Astrocyte (in vitro differentiated cells and primary cell): ENCODE results near the gene UBR3. TPM values are rescaled to one million over a fixed set of nuclear protein-coding genes. Genes with fewer than 3 reads are reported as not detected.
"Not testable (repeated sequence)": the region's sequence is repeated elsewhere in the genome, so short reads cannot be mapped to it uniquely, and the experiment has no call there.

Experiments used
- DNase-seq: peaks from one replicate; pipeline ENCODE4 v3.0.0-alpha.2; 2010; ENCODE audit warnings: low read depth
- FAIRE-seq: peaks from 2 replicates; lab custom pipeline; 2011; peaks lifted over from hg19 to GRCh38; lab: Jason Lieb, UNC
- H2AFZ ChIP-seq: 2 replicates; pipeline ENCODE4 v1.6.0; 2012; ENCODE audit warnings: low read depth, low read length, inconsistent platforms
- H3K27ac ChIP-seq: 2 replicates; pipeline ENCODE4 v1.5.1; 2011; ENCODE audit warnings: low read depth, low read length, inconsistent platforms
- H3K27me3 ChIP-seq: 2 replicates; pipeline ENCODE4 v1.6.0; 2011; ENCODE audit warnings: low read length, inconsistent platforms; ENCODE audit not compliant: insufficient read depth
- H3K36me3 ChIP-seq: 2 replicates; pipeline ENCODE4 v1.5.1; 2011; ENCODE audit warnings: low read length, inconsistent platforms; ENCODE audit not compliant: insufficient read depth
- H3K4me1 ChIP-seq: 2 replicates; pipeline ENCODE4 v1.5.1; 2011; ENCODE audit warnings: low read length, inconsistent platforms; ENCODE audit not compliant: insufficient read depth
- H3K4me2 ChIP-seq: 2 replicates; pipeline ENCODE4 v1.6.0; 2012; ENCODE audit warnings: low read length, inconsistent platforms
- H3K4me3 ChIP-seq: 2 replicates; pipeline ENCODE4 v1.5.1; 2011; ENCODE audit warnings: low read depth, mild to moderate bottlenecking, low read length, inconsistent platforms; ENCODE audit not compliant: insufficient read depth
- H3K79me2 ChIP-seq: 2 replicates; pipeline ENCODE4 v1.6.0; 2012; ENCODE audit warnings: mild to moderate bottlenecking, low read length, inconsistent platforms; ENCODE audit not compliant: insufficient read depth
- H3K9ac ChIP-seq: 2 replicates; pipeline ENCODE4 v1.6.0; 2012; ENCODE audit warnings: mild to moderate bottlenecking, low read length, inconsistent platforms
- H3K9me3 ChIP-seq: 2 replicates; pipeline ENCODE4 v1.5.1; 2012; ENCODE audit warnings: low read depth, mild to moderate bottlenecking, low read length, inconsistent platforms; ENCODE audit not compliant: insufficient read depth
- H4K20me1 ChIP-seq: 2 replicates; pipeline ENCODE4 v1.6.0; 2012; ENCODE audit warnings: low read length, inconsistent platforms; ENCODE audit not compliant: insufficient read depth
- H3K27ac Mint-ChIP-seq: one replicate; pipeline ENCODE4 v1.8.0; 2021; ENCODE audit warnings: mild to moderate bottlenecking, mixed read lengths; ENCODE audit not compliant: unreplicated experiment
- H3K27me3 Mint-ChIP-seq: one replicate; pipeline ENCODE4 v1.8.0; 2021; ENCODE audit warnings: low read depth, mixed read lengths; ENCODE audit not compliant: unreplicated experiment
- H3K36me3 Mint-ChIP-seq: one replicate; pipeline ENCODE4 v1.8.0; 2021; ENCODE audit warnings: low read depth, mixed read lengths; ENCODE audit not compliant: unreplicated experiment
- H3K4me1 Mint-ChIP-seq: one replicate; pipeline ENCODE4 v1.8.0; 2021; ENCODE audit warnings: low read depth, mixed read lengths; ENCODE audit not compliant: unreplicated experiment
- H3K4me3 Mint-ChIP-seq: one replicate; pipeline ENCODE4 v1.8.0; 2021; ENCODE audit warnings: mild to moderate bottlenecking, moderate library complexity, mixed read lengths; ENCODE audit not compliant: unreplicated experiment
- H3K9me3 Mint-ChIP-seq: one replicate; pipeline ENCODE4 v1.8.0; 2021; ENCODE audit warnings: mild to moderate bottlenecking, mixed read lengths; ENCODE audit not compliant: unreplicated experiment
- EZH2 ChIP-seq: IDR thresholded peaks from 2 replicates; pipeline ENCODE4 v1.6.1; 2012; ENCODE audit warnings: mild to moderate bottlenecking, low read length, inconsistent platforms; ENCODE audit not compliant: insufficient read depth
- total RNA-seq: library from RNA; stranded (reverse); gene quantifications from 2 replicates; pipeline ENCODE4 v1.2.1, GENCODE V29; 2021
- TF ChIP-seq, protein P1 (sequence below): IDR thresholded peaks from 2 replicates; pipeline ENCODE4 v1.5.1; 2011; ENCODE audit warnings: low read depth, mild to moderate bottlenecking, inconsistent platforms, low read length, moderate library complexity; ENCODE audit not compliant: insufficient read depth

The UBR3 gene
- total RNA-seq, 1 donor from 2014 or later, result 18.7 TPM

DNA sequence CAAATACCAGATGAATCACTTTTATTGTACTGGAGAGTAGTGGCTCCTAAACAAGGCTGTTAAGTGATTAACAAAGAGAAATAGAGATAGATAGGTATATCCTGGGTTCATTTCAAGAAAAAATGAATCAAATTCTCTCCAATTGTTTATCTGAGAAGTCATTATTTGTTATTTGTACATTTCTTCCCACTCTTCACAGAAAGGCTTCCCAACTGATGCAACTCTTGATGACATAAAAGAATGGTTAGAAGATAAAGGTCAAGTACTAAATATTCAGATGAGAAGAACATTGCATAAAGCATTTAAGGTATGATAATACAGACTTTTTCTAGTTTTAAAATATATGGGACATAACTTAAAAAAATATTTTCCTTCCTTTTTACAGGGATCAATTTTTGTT is 20.7 kb upstream of the UBR3 start:
- Histone ChIP-seq H4K20me1 (no peaks in the 10 kb centered on the region), H3K9me3 (no peaks in the 10 kb centered on the region), H3K4me3 (no peak overlapping the region), H3K27me3 (no peaks in the 10 kb centered on the region), H3K4me1 (peaks cover 5% of the 10 kb centered on the region), H3K9ac (no peak overlapping the region), H3K4me2 (no peak overlapping the region), H3K79me2 (peaks cover 32% of the 10 kb centered on the region), H2AFZ (no peak overlapping the region), H3K36me3 (peaks cover 43% of the 10 kb centered on the region), H3K27ac (no peak overlapping the region)
- H3K27me3 Mint-ChIP-seq, result no peaks in the 10 kb centered on the region
- H3K27ac Mint-ChIP-seq, result no peak overlapping the region
- no peak overlapping the region for H3K4me3 Mint-ChIP-seq
- FAIRE-seq (no peak), DNase-seq (no peak)
- H3K36me3 Mint-ChIP-seq, result peaks cover 16% of the 10 kb centered on the region
- no peaks in the 10 kb centered on the region for H3K9me3 Mint-ChIP-seq
- TF ChIP-seq, protein P1, sequence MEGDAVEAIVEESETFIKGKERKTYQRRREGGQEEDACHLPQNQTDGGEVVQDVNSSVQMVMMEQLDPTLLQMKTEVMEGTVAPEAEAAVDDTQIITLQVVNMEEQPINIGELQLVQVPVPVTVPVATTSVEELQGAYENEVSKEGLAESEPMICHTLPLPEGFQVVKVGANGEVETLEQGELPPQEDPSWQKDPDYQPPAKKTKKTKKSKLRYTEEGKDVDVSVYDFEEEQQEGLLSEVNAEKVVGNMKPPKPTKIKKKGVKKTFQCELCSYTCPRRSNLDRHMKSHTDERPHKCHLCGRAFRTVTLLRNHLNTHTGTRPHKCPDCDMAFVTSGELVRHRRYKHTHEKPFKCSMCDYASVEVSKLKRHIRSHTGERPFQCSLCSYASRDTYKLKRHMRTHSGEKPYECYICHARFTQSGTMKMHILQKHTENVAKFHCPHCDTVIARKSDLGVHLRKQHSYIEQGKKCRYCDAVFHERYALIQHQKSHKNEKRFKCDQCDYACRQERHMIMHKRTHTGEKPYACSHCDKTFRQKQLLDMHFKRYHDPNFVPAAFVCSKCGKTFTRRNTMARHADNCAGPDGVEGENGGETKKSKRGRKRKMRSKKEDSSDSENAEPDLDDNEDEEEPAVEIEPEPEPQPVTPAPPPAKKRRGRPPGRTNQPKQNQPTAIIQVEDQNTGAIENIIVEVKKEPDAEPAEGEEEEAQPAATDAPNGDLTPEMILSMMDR, result no peak
- TF ChIP-seq EZH2, result no peak
- H3K4me1 Mint-ChIP-seq, result peaks cover 4% of the 10 kb centered on the region

DNA sequence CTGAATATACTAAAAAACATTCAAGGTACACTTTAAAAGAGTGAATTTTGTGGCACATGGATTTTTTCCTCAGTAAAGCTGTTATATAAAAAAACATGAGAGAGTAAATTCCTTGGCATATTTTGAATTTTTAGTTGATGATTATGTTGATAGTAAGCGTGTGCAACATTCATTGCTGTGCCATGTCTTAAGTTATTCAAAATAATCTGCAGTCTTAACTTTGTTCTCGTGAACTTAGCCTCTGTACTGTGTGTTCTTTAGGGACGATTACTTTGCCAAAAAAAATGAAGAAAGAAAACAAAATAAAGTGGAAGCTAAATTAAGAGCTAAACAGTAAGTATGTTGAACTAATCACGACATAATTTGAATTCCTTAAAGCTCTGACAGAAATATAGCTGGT is 19.0 kb upstream of the UBR3 start:
- Mint-ChIP-seq H3K36me3 (peaks cover 18% of the 10 kb centered on the region), H3K9me3 (no peaks in the 10 kb centered on the region), H3K27ac (no peak overlapping the region), H3K4me1 (peaks cover 2% of the 10 kb centered on the region), H3K4me3 (no peak overlapping the region), H3K27me3 (no peaks in the 10 kb centered on the region)
- H3K4me3 ChIP-seq, result no peak overlapping the region
- no peak for TF ChIP-seq EZH2
- TF ChIP-seq, protein P1, result no peak
- no peak overlapping the region for H3K9ac ChIP-seq
- no peak overlapping the region for H2AFZ ChIP-seq
- H3K4me2 ChIP-seq, result peak overlapping the region; percentile 37
- DNase-seq (peak; percentile 49), FAIRE-seq (no peak)
- H3K79me2 ChIP-seq, result peaks cover 16% of the 10 kb centered on the region
- H3K27ac ChIP-seq, result peak overlapping the region; percentile 40
- peaks cover 52% of the 10 kb centered on the region for H3K36me3 ChIP-seq
- no peaks in the 10 kb centered on the region for H4K20me1 ChIP-seq
- peaks cover 5% of the 10 kb centered on the region for H3K4me1 ChIP-seq
- H3K27me3 ChIP-seq, result no peaks in the 10 kb centered on the region
- no peaks in the 10 kb centered on the region for H3K9me3 ChIP-seq

DNA sequence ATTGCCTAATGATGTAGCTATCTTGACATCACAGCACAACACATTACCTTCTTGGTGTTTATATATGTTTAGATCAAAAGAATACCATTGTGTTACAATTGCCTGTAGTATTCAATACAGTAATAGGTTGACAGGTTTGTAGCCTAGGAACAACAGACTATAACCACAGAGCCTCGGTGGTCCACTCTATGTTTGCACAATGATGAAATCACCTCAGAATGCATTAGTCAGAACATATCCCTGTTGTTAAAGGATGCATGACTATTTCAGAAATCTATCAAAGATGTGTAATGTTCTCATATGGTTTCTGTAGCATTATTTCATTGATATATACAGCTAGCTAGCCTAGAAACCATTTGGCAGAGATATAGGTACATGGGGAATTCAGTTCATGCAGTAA is 11.4 kb upstream of the UBR3 start:
- peaks cover 12% of the 10 kb centered on the region for H3K9me3 Mint-ChIP-seq
- no peak overlapping the region for H3K4me3 Mint-ChIP-seq
- H3K4me1 Mint-ChIP-seq, result peaks cover 33% of the 10 kb centered on the region
- Histone ChIP-seq H4K20me1 (no peaks in the 10 kb centered on the region), H3K4me3 (no peak overlapping the region), H3K27ac (peak overlapping the region; percentile 81), H3K9me3 (no peaks in the 10 kb centered on the region), H3K9ac (peak overlapping the region; percentile 26), H3K4me2 (peak overlapping the region; percentile 53), H3K4me1 (peaks cover 8% of the 10 kb centered on the region), H3K27me3 (no peaks in the 10 kb centered on the region), H2AFZ (no peak overlapping the region), H3K36me3 (peaks cover 26% of the 10 kb centered on the region), H3K79me2 (peaks cover 5% of the 10 kb centered on the region)
- no peaks in the 10 kb centered on the region for H3K27me3 Mint-ChIP-seq
- TF ChIP-seq EZH2, result no peak
- TF ChIP-seq, protein P1, result no peak
- DNase-seq (peak; percentile 88), FAIRE-seq (peak; percentile 78)
- peaks cover 29% of the 10 kb centered on the region for H3K36me3 Mint-ChIP-seq
- peak overlapping the region; percentile 77 for H3K27ac Mint-ChIP-seq

DNA sequence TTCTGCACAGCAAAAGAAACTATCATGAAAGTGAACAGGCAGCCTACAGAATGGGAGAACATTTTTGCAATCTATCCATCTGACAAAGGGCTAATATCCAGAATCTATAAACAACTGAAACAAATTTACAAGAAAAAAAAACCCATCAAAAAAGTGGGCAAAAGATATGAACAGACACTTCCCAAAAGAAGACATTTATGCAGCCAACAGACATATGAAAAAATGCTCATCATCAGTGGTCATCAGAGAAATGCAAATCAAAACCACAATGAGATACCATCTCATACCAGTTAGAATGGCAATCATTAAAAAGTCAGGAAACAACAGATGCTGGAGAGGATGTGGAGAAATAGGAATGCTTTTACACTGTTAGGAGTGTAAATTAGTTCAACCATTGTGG is 10.3 kb upstream of the UBR3 start:
- not testable (repeated sequence) for H3K27me3 ChIP-seq, H4K20me1 ChIP-seq, H3K9ac ChIP-seq, DNase-seq, H3K4me1 ChIP-seq, H3K79me2 ChIP-seq, H3K4me2 ChIP-seq, H2AFZ ChIP-seq, H3K9me3 ChIP-seq, H3K4me3 ChIP-seq, H3K27ac ChIP-seq, H3K27me3 Mint-ChIP-seq, FAIRE-seq, H3K4me3 Mint-ChIP-seq
- peaks cover 16% of the 10 kb centered on the region for H3K36me3 ChIP-seq
- Mint-ChIP-seq H3K9me3 (peaks cover 12% of the 10 kb centered on the region), H3K36me3 (peaks cover 27% of the 10 kb centered on the region), H3K4me1 (peaks cover 33% of the 10 kb centered on the region), H3K27ac (peak overlapping the region; percentile 73)
